Liver (tissue), 9 donors: ENCODE results near the gene MANBA. TPM values are rescaled to one million over a fixed set of nuclear protein-coding genes. Genes with fewer than 3 reads are reported as not detected.

ENCODE experiments used
- DNase-seq: peaks from one replicate; pipeline ENCODE4 v3.0.0-alpha.2; 2017; ENCODE audit warnings: low spot score
- H3K27ac ChIP-seq, 2 donors: one replicate each; pipeline ENCODE4 v1.7.0; 2013; ENCODE audit warnings: inconsistent platforms in 2 of 2, low read length in 2 of 2, control low read depth in 1 of 2, low read depth in 1 of 2, mild to moderate bottlenecking in 1 of 2
- H3K27me3 ChIP-seq, 4 donors: one replicate each; pipeline versions ENCODE4 v1.6.1 to v1.7.0; 2013; ENCODE audit warnings: low read length in 3 of 4, inconsistent platforms in 1 of 4, mild to moderate bottlenecking in 1 of 4, moderate library complexity in 1 of 4; ENCODE audit not compliant: control insufficient read depth in 4 of 4, insufficient read depth in 4 of 4
- H3K36me3 ChIP-seq, 4 donors: one replicate each; pipeline versions ENCODE4 v1.6.1 to v1.7.0; 2013; ENCODE audit warnings: low read length in 3 of 4, mild to moderate bottlenecking in 3 of 4, low read depth in 1 of 4, moderate library complexity in 1 of 4; ENCODE audit not compliant: control insufficient read depth in 4 of 4, insufficient read depth in 3 of 4
- H3K4me1 ChIP-seq, 4 donors: one replicate each; pipeline versions ENCODE4 v1.6.1 to v1.7.0; 2013; ENCODE audit warnings: low read length in 3 of 4, mild to moderate bottlenecking in 3 of 4, moderate library complexity in 1 of 4; ENCODE audit not compliant: control insufficient read depth in 4 of 4, insufficient read depth in 4 of 4
- H3K4me3 ChIP-seq, 3 donors: one replicate each; pipeline versions ENCODE4 v1.6.1 to v1.7.0; 2013; ENCODE audit warnings: low read length in 3 of 3, control low read depth in 1 of 3, low read depth in 1 of 3, mild to moderate bottlenecking in 1 of 3
- H3K9ac ChIP-seq, 2 donors: one replicate each; pipeline ENCODE4 v1.7.0; 2013; ENCODE audit warnings: low read length in 2 of 2, mild to moderate bottlenecking in 2 of 2, moderate library complexity in 2 of 2, control low read depth in 1 of 2, low read depth in 1 of 2
- H3K9me3 ChIP-seq, 4 donors: one replicate each; pipeline versions ENCODE4 v1.6.1 to v1.7.0; 2013; ENCODE audit warnings: low read length in 3 of 4; ENCODE audit not compliant: control insufficient read depth in 4 of 4
- EGR1 ChIP-seq, 2 donors: IDR thresholded peaks; 2 replicates each; pipeline ENCODE4 v1.6.1; 2016 to 2018; ENCODE audit warnings: antibody characterized with exemption in 2 of 2, low read depth in 2 of 2
- FOXA1 ChIP-seq: IDR thresholded peaks from 2 replicates; pipeline ENCODE4 v1.6.1; 2016; ENCODE audit warnings: antibody characterized with exemption
- GABPA ChIP-seq, 2 donors: IDR thresholded peaks in 1 of 2; conservative IDR thresholded peaks in 1 of 2; 2 replicates each; pipeline ENCODE4 v1.6.1; 2016; ENCODE audit warnings: antibody characterized with exemption in 2 of 2, mild to moderate bottlenecking in 1 of 2, moderate library complexity in 1 of 2
- HNF4A ChIP-seq, 2 donors: conservative IDR thresholded peaks; 2 replicates each; pipeline ENCODE4 v1.6.1; 2016; ENCODE audit warnings: antibody characterized with exemption in 2 of 2, mild to moderate bottlenecking in 2 of 2
- HNF4G ChIP-seq: IDR thresholded peaks from 2 replicates; pipeline ENCODE4 v1.6.1; 2016; ENCODE audit warnings: antibody characterized with exemption
- JUND ChIP-seq, 2 donors: IDR thresholded peaks; 2 replicates each; pipeline ENCODE4 v1.6.1; 2016; ENCODE audit warnings: antibody characterized with exemption in 2 of 2
- NR2F2 ChIP-seq: IDR thresholded peaks from 2 replicates; pipeline ENCODE4 v1.6.1; 2016; ENCODE audit warnings: antibody characterized with exemption
- RAD21 ChIP-seq, 2 donors: IDR thresholded peaks; 2 replicates each; pipeline ENCODE4 v1.6.1; 2016; ENCODE audit warnings: antibody characterized with exemption in 2 of 2, mild to moderate bottlenecking in 2 of 2
- REST ChIP-seq: IDR thresholded peaks from 2 replicates; pipeline ENCODE4 v1.6.1; 2016; ENCODE audit warnings: antibody characterized with exemption, mild to moderate bottlenecking
- RXRA ChIP-seq, 2 donors: IDR thresholded peaks; 2 replicates each; pipeline ENCODE4 v1.6.1; 2017 to 2018; ENCODE audit warnings: antibody characterized with exemption in 2 of 2, mild to moderate bottlenecking in 1 of 2
- SP1 ChIP-seq: IDR thresholded peaks from 2 replicates; pipeline ENCODE4 v1.6.1; 2018; ENCODE audit warnings: antibody characterized with exemption, mild to moderate bottlenecking
- TAF1 ChIP-seq: conservative IDR thresholded peaks from 2 replicates; pipeline ENCODE4 v1.6.1; 2016; ENCODE audit warnings: antibody characterized with exemption, mild to moderate bottlenecking
- YY1 ChIP-seq: IDR thresholded peaks from 2 replicates; pipeline ENCODE4 v1.6.1; 2016; ENCODE audit warnings: antibody characterized with exemption, mild to moderate bottlenecking
- ZBTB33 ChIP-seq: IDR thresholded peaks from 2 replicates; pipeline ENCODE4 v1.6.1; 2016; ENCODE audit warnings: antibody characterized with exemption
- WGBS: extraction: QIAGEN DNeasy Blood & Tissue Kit; methylation state at CpG from one replicate; pipeline ENCODE4 v1.1.7; 2013; 5-methylcytosine and 5-hydroxymethylcytosine counted together
- polyA plus RNA-seq, 2 donors: library from polyadenylated mRNA; stranded (reverse) in 1 of 2; unstranded in 1 of 2; fragments of 200-250 nt in 1 of 2; fragments of >200 nt in 1 of 2; fragmentation: Nextera tagmentation in 1 of 2; extraction: Ambion mirVana in 1 of 2; gene quantifications; one replicate each; pipeline versions ENCODE4 v1.2.1 to v1.2.3, GENCODE V29; 2013 to 2015
- total RNA-seq, 2 donors: library from RNA; depleted of rRNA; stranded (reverse); fragments of >200 nt; gene quantifications; one replicate each; pipeline ENCODE4 v1.2.3, GENCODE V29; 2014
- TF ChIP-seq, protein P1 (sequence below): IDR thresholded peaks from 2 replicates; pipeline ENCODE4 v1.6.1; 2016; ENCODE audit warnings: antibody characterized with exemption
- donor health status: healthy.
- donor health status: healthy.
- donor health status: healthy.
- donor health status: healthy.
- donor health status: healthy.

Gene MANBA
- total and polyA plus RNA-seq, 4 donors: 7.1 to 24.2 (median 15.5) TPM

- H3K9me3 ChIP-seq: no peaks in the 10 kb centered on the region
- no peak overlapping the region for H3K4me3 ChIP-seq
- no peak for DNase-seq
- TF ChIP-seq YY1 (no peak), HNF4G (no peak), REST (no peak), ZBTB33 (no peak), EGR1 (IDR thresholded peaks at IDR 0.05; ENCODE audit: low read depth in 2 of 2) (no peak), GABPA (IDR thresholded peaks at IDR 0.05 in 1 of 2, conservative IDR thresholded peaks at IDR 0.05 in 1 of 2) (no peak), SP1 (no peak)
- H3K27ac ChIP-seq: no peak overlapping the region
- H3K27me3 ChIP-seq: no peaks in the 10 kb centered on the region
- no peak overlapping the region for H3K9ac ChIP-seq
- H3K4me1 ChIP-seq: no peaks in the 10 kb centered on the region
- WGBS: 84% methylated on average over 4 of the region's 4 CpGs
- H3K36me3 ChIP-seq: peaks cover 5 to 50% (median 44%) of the 10 kb centered on the region in 4 donors
Measured at GRCh38 chr4:102596532-102596931, 164.2 kb downstream of the MANBA start.

DNA sequence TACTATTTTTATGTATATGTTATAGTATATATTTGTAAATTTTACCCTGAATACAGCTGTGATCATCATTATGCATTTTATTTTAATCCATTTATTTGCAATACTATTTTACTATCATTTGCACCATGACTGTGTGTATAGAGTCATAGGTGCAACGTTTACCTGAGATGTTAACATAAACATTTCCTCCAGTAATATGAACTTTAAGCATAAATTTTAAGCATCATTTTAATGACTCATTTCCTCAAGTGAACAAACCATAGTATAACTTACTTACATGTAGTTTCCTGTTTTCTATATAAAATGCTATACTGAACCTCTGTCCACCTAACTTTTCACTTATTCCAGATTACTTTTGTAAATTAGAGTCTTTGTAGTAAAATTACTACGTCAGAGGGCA, 166.8 kb downstream of the MANBA start:
- DNase-seq: no peak
- Histone ChIP-seq H3K4me3 (no peak overlapping the region), H3K9ac (no peak overlapping the region), H3K9me3 (no peaks in the 10 kb centered on the region), H3K27me3 (no peaks in the 10 kb centered on the region), H3K36me3 (peaks cover 2 to 52% (median 35%) of the 10 kb centered on the region in 4 donors), H3K4me1 (no peaks in the 10 kb centered on the region), H3K27ac (no peak overlapping the region)
- no peak for TF ChIP-seq SP1
- TF ChIP-seq TAF1: no peak
- no peak for TF ChIP-seq RXRA (IDR thresholded peaks at IDR 0.05)
- no peak for TF ChIP-seq ZBTB33
- no peak for TF ChIP-seq YY1
- TF ChIP-seq HNF4G: no peak
- 63% methylated on average over 2 of the region's 2 CpGs for WGBS

DNA sequence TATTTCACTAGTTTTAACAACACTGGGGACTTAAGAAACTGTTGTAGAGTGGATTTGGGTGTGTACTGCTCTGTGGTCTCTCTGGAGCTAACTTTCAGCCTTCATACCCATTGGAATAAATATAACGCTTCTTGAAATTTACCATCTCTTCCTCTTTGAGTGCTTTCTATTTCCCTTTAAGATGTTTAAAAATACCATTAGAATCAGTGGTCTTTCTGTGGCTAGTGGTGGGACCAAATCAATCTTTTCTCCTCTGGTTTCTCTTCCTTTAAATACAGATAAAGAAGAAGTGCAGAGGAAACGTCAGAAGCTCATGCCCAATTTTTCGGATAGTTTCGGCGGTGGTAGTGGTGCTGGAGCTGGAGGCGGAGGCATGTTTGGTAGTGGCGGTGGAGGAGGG, 167.6 kb downstream of the MANBA start:
- no peak for DNase-seq
- H3K9me3 ChIP-seq: no peaks in the 10 kb centered on the region
- H3K27ac ChIP-seq: no peak overlapping the region
- H3K4me1 ChIP-seq: no peaks in the 10 kb centered on the region
- no peak overlapping the region for H3K4me3 ChIP-seq
- H3K27me3 ChIP-seq: no peaks in the 10 kb centered on the region
- WGBS: 88% methylated on average over 7 of the region's 7 CpGs
- H3K36me3 ChIP-seq: peaks cover 2 to 47% (median 30%) of the 10 kb centered on the region in 4 donors
- H3K9ac ChIP-seq: no peak overlapping the region
- TF ChIP-seq NR2F2 (no peak), JUND (IDR thresholded peaks at IDR 0.05) (no peak), FOXA1 (no peak), RAD21 (IDR thresholded peaks at IDR 0.05) (no peak), SP1 (no peak), GABPA (IDR thresholded peaks at IDR 0.05 in 1 of 2, conservative IDR thresholded peaks at IDR 0.05 in 1 of 2) (no peak), ZBTB33 (no peak), HNF4A (conservative IDR thresholded peaks at IDR 0.05) (no peak), HNF4G (no peak), TAF1 (no peak), RXRA (IDR thresholded peaks at IDR 0.05) (no peak), YY1 (no peak)
- TF ChIP-seq, protein P1, sequence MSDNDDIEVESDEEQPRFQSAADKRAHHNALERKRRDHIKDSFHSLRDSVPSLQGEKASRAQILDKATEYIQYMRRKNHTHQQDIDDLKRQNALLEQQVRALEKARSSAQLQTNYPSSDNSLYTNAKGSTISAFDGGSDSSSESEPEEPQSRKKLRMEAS: no peak
